ENCODE data around the gene TMUB1.
A peak's percentile ranks its signal among the peaks of the same experiment; 100 is the strongest.

The TMUB1 gene

GRCh38 chr7:151082141-151083070 is 887 bp downstream of the TMUB1 start:
- DNase-seq, result no peak

- DNase-seq, result no peak
Measured at GRCh38 chr7:151081170-151082101, 1.9 kb downstream of the TMUB1 start.

- peak; percentile 92 for DNase-seq
Measured at GRCh38 chr7:151080522-151081169, 2.6 kb downstream of the TMUB1 start, which contains the start of gene FASTK. TSS of gene FASTK (minus strand) at chr7:151080809. CDS start at chr7:151080766, 43 bp downstream.

GRCh38 chr7:151080067-151080521 is 3.2 kb downstream of the TMUB1 start:
- no peak for DNase-seq

- DNase-seq, result no peak
Measured at GRCh38 chr7:151079199-151079910, 3.9 kb downstream of the TMUB1 start.

DNA sequence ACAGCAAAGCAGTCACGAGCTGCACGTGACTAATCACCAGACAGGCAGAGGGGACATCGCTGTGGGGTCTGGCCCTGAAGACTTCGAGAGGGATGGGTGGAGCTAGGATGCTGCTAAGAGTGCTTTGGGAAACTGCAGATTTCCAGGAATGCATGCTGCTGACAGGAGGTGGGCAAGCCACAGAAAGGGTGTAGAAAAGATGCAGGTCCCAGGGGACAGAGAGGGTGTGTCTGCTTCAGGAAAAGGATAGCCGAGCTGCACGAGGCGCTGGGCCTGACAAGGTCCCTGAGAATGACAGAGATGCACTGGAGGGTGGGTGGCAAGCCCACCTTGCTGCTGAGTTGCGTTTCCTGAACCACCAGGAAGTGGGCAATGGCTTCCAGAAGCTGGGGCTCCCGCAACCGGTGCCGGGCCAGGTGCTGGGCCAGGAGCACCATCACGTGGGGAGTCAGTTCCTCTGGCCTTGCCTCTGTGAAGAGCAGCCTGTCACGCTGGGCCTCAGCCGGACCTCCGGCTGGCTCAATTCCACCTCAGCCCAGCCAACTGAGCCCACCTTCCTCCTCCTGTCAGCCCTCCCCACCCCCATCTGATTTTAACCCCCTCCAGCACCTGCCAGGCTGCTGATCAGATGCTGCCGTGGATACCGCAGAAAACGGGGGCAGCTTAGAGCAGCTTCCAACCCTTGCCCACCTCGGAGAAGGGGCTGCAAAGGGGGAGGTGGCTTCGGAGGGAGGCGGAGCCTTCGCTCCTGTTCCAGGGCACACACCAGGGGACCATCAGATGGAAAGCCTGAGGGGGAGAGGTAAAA is 4.9 kb downstream of the TMUB1 start:
- DNase-seq, result no peak

GRCh38 chr7:151077705-151078232 is 5.5 kb downstream of the TMUB1 start:
- DNase-seq, result no peak

GRCh38 chr7:151076863-151077704 is 6.2 kb downstream of the TMUB1 start:
- DNase-seq, result no peak

- DNase-seq, result no peak
Measured at GRCh38 chr7:151075978-151076426, 7.3 kb downstream of the TMUB1 start.

GRCh38 chr7:151075662-151075971 is 7.7 kb downstream of the TMUB1 start:
- DNase-seq, result no peak

DNA sequence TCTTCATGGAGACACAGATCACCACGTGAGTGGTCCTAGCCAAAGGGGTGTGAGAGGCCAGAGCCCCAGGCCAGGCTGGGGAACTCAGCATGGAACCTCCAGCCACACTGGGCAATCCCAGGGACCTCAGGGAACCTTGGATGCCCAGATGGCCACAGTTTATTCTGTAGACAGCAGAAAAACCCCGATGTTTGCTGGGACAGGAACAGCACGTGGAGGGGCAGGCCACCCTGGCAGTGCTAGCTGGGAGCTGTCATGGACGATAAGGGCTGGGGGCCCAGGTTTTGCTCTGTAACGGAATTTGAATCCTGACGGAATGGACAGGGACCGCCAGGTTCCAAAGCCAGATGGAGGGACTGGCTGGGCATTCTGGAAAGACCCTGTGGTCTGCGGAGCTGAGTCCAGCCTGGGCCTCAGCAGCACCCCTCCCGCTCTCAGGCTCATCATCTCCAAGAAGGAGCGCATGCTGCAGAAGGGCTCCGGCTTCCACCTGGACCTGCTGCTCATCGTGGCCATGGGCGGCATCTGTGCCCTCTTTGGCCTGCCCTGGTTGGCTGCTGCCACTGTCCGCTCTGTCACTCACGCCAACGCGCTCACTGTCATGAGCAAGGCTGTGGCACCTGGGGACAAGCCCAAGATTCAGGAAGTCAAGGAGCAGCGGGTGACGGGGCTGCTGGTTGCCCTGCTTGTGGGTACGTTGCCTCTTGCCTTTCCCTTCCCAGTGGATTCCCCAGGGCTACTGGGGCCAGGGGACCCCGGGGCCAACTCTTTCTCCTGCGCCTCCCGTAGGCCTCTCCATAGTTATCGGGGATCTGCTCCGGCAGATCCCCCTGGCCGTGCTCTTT is 8.3 kb downstream of the TMUB1 start:
- no peak for DNase-seq

GRCh38 chr7:151073990-151074389 is 9.3 kb downstream of the TMUB1 start:
- no peak for DNase-seq

GRCh38 chr7:151071032-151071866 is 12.0 kb downstream of the TMUB1 start:
- no peak for DNase-seq

DNA sequence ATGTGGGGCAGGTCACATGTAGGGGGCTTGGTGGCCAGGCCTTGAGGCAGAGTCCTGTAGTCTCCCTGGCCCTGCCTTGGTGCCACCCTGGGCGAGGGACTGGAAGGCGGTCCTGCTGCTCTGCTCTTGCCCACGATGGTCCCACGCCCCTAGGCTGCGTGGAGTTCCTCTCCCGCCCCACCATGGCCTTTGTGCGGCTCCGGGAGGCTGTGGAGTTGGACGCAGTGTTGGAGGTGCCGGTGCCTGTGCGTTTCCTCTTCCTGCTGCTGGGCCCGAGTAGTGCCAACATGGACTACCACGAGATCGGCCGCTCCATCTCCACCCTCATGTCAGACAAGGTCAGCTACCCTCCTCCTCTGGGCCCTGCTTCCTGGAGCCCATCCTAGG is 12.7 kb downstream of the TMUB1 start:
- DNase-seq, result no peak

DNA sequence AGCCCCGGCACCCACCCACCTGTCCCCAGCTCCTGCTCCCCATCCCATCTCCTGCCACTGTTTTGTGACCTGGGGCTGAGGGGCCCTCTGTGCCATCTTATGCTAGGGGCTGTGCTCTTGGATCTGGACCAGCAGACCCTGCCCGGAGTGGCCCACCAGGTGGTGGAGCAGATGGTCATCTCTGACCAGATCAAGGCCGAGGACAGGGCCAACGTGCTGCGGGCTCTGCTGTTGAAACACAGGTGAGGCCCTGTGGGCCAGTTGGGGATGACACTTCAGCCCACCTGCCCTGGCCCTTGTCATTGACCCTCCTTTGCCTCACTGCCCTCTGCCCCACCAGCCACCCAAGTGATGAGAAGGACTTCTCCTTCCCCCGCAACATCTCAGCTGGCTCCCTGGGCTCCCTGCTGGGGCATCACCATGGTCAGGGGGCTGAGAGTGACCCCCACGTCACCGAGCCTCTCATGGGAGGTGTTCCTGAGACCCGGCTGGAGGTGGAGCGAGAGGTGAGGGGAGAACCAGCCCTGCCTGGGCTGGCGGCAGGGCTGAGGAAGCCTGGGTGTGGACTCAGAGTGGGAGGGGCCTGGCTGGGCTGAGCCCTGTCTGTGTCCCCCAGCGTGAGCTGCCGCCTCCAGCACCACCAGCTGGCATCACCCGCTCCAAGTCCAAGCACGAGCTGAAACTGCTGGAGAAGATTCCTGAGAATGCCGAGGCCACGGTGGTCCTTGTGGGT is 13.3 kb downstream of the TMUB1 start:
- no peak for DNase-seq

DNA sequence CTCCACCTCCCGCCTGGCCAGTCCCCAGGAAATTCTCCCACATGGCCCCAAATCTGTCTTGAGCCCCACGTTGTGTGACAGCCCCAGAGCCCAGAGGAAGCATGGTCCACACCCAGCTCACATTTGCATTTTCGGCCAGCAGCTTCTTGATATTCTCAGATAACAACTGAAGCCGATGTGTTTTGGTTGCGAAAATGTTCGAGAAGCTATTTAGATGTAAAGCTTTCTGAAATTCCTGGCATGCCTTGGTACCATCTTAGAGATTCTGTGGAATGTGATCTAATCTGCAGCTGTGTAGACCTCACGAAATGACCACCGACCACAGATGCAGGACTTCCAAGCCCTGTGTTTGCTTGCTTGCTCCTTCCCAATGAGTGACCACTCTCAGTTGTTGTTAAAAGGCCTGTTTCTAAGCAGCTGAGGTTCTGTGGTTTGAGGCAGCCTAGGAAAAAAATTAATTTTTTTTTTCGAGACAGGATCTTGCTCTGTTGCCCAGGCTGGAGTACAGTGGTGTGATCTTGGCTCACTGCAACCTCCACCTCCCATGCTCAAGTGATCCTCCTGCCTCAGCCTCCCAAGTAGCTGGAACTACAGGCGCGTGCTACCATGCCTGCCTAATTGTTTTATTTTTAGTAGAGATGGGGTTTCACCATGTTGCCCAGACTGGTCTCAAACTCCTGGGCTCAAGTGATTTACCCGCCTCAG is 15.1 kb downstream of the TMUB1 start:
- DNase-seq, result no peak
